HCT116 (cell line): ENCODE measurements around the gene LRP1B.

ENCODE experiments used
- ATF3 ChIP-seq: IDR thresholded peaks from 2 replicates; pipeline ENCODE4 v1.6.1; 2012
- CTCF ChIP-seq, 3 experiments: fragments of 200-600 bp in 1 of 3; sonication (generic) in 1 of 3; IDR thresholded peaks in 2 of 3; conservative IDR thresholded peaks in 1 of 3; 2 replicates each; pipeline ENCODE4 v1.5.1; 2012 to 2017; ENCODE audit warnings: low read depth in 2 of 3, low read length in 2 of 3, antibody characterized with exemption in 1 of 3, borderline replicate concordance in 1 of 3, control low read depth in 1 of 3, mild to moderate bottlenecking in 1 of 3, mixed read lengths in 1 of 3, mixed run types in 1 of 3, moderate library complexity in 1 of 3; ENCODE audit not compliant: insufficient read depth in 1 of 3
- EZH2 ChIP-seq: fragments of 200-600 bp; sonication (generic); IDR thresholded peaks from 2 replicates; pipeline ENCODE4 v1.6.1; 2017; ENCODE audit warnings: antibody characterized with exemption, mixed run types
- MAX ChIP-seq: IDR thresholded peaks from 2 replicates; pipeline ENCODE4 v1.6.1; 2012
- POLR2A ChIP-seq: IDR thresholded peaks from 2 replicates; pipeline ENCODE4 v1.7.0; 2011; ENCODE audit warnings: borderline replicate concordance; ENCODE audit not compliant: insufficient read depth, insufficient read length; ENCODE audit errors: extremely low read depth
- POLR2AphosphoS5 ChIP-seq: IDR thresholded peaks from 2 replicates; pipeline ENCODE4 v1.6.1; 2011; ENCODE audit warnings: mild to moderate bottlenecking, low read depth, low read length, moderate library complexity
- ZFX ChIP-seq: fragments of 450-650 bp; IDR thresholded peaks from 2 replicates; pipeline ENCODE4 v1.6.1; 2017
- ZNF274 ChIP-seq: fragments of 200-500 bp; sonication (Bioruptor generic); IDR thresholded peaks from 2 replicates; pipeline ENCODE4 v1.6.1; 2014; ENCODE audit warnings: mild to moderate bottlenecking, low read depth, low read length, inconsistent platforms
- TF ChIP-seq, protein P1 (sequence below): IDR thresholded peaks from 2 replicates; pipeline ENCODE4 v1.6.1; 2012; ENCODE audit warnings: low read depth

GRCh38 chr2:141063406-141063805 is 1067.4 kb downstream of the LRP1B start:
- no peak for TF ChIP-seq CTCF (IDR thresholded peaks at IDR 0.05 in 2 of 3, conservative IDR thresholded peaks at IDR 0.05 in 1 of 3; ENCODE audit: borderline replicate concordance in 1 of 3, insufficient read depth in 1 of 3, low read depth in 2 of 3, low read length in 2 of 3)
- TF ChIP-seq POLR2AphosphoS5, result no peak
- TF ChIP-seq EZH2, result no peak
- TF ChIP-seq ZFX, result no peak
- no peak for TF ChIP-seq POLR2A
- TF ChIP-seq ZNF274, result no peak
- TF ChIP-seq, protein P1, sequence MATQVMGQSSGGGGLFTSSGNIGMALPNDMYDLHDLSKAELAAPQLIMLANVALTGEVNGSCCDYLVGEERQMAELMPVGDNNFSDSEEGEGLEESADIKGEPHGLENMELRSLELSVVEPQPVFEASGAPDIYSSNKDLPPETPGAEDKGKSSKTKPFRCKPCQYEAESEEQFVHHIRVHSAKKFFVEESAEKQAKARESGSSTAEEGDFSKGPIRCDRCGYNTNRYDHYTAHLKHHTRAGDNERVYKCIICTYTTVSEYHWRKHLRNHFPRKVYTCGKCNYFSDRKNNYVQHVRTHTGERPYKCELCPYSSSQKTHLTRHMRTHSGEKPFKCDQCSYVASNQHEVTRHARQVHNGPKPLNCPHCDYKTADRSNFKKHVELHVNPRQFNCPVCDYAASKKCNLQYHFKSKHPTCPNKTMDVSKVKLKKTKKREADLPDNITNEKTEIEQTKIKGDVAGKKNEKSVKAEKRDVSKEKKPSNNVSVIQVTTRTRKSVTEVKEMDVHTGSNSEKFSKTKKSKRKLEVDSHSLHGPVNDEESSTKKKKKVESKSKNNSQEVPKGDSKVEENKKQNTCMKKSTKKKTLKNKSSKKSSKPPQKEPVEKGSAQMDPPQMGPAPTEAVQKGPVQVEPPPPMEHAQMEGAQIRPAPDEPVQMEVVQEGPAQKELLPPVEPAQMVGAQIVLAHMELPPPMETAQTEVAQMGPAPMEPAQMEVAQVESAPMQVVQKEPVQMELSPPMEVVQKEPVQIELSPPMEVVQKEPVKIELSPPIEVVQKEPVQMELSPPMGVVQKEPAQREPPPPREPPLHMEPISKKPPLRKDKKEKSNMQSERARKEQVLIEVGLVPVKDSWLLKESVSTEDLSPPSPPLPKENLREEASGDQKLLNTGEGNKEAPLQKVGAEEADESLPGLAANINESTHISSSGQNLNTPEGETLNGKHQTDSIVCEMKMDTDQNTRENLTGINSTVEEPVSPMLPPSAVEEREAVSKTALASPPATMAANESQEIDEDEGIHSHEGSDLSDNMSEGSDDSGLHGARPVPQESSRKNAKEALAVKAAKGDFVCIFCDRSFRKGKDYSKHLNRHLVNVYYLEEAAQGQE, result no peak
- TF ChIP-seq MAX, result no peak
- no peak for TF ChIP-seq ATF3
